ENCODE measurements around the gene CTNNA1. TPM values are rescaled to one million over a fixed set of nuclear protein-coding genes. Genes with fewer than 3 reads are reported as not detected.

Gene CTNNA1
- total RNA-seq, 4 donors from 2014 or later: 92.6 to 164 (median 114) TPM

- Histone ChIP-seq H3K9me3 (no peaks in the 10 kb centered on the region), H3K27ac (peak overlapping the region; percentile 6 to 41 (median 32)), H3K36me3 (no peaks in the 10 kb centered on the region), H3K4me1 (peaks cover 55 to 65% of the 10 kb centered on the region in 2 donors), H3K27me3 (no peaks in the 10 kb centered on the region), H3K4me3 (no peak overlapping the region)
- intact Hi-C loops (cut with DNase I; ENCODE audit: low total_unique reads) (no loop called here), in situ Hi-C loops (cut with MboI; ENCODE audit: low sequenced_read_pairs in 4 of 4) (no loop called here)
- TF ChIP-seq POLR2A (IDR thresholded peaks at IDR 0.05) (no peak), CTCF (IDR thresholded peaks at IDR 0.05 in 4 of 5, conservative IDR thresholded peaks at IDR 0.05 in 1 of 5) (no peak)
- DNase-seq (no peak), ATAC-seq (peak; percentile 26 to 60)
These were observed 86.9 kb downstream of the CTNNA1 start for GRCh38 chr5:138840103-138840502.

- Histone ChIP-seq H3K27me3 (no peaks in the 10 kb centered on the region), H3K9me3 (no peaks in the 10 kb centered on the region), H3K27ac (peak overlapping the region in 1 of 4 donors; percentile 41), H3K36me3 (no peaks in the 10 kb centered on the region), H3K4me3 (no peak overlapping the region), H3K4me1 (peaks cover 59 to 67% of the 10 kb centered on the region in 2 donors)
- in situ Hi-C loops (cut with MboI; ENCODE audit: low sequenced_read_pairs in 4 of 4) (no loop called here), intact Hi-C loops (cut with DNase I; ENCODE audit: low total_unique reads) (no loop called here)
- DNase-seq (no peak), ATAC-seq (no peak)
- TF ChIP-seq CTCF (IDR thresholded peaks at IDR 0.05 in 4 of 5, conservative IDR thresholded peaks at IDR 0.05 in 1 of 5): no peak
- no peak for TF ChIP-seq POLR2A (IDR thresholded peaks at IDR 0.05)
These were observed 88.3 kb downstream of the CTNNA1 start for GRCh38 chr5:138841531-138841930.

GRCh38 chr5:138843316-138844124, 90.3 kb downstream of the CTNNA1 start:
- in situ Hi-C loops (cut with MboI; ENCODE audit: low sequenced_read_pairs in 4 of 4): no loop called here
- intact Hi-C loops (cut with DNase I; ENCODE audit: low total_unique reads): no loop called here
- no peak for ATAC-seq
- Histone ChIP-seq H3K4me1 (peaks cover 63 to 67% of the 10 kb centered on the region in 2 donors), H3K27me3 (no peaks in the 10 kb centered on the region), H3K9me3 (no peaks in the 10 kb centered on the region), H3K36me3 (no peaks in the 10 kb centered on the region), H3K27ac (peak overlapping the region in 1 of 4 donors; percentile 41), H3K4me3 (no peak overlapping the region)
- TF ChIP-seq CTCF (IDR thresholded peaks at IDR 0.05 in 4 of 5, conservative IDR thresholded peaks at IDR 0.05 in 1 of 5): no peak
- TF ChIP-seq POLR2A (IDR thresholded peaks at IDR 0.05): no peak
- DNase-seq: no peak

GRCh38 chr5:138844125-138844461, 90.9 kb downstream of the CTNNA1 start:
- TF ChIP-seq POLR2A (IDR thresholded peaks at IDR 0.05) (no peak), CTCF (IDR thresholded peaks at IDR 0.05 in 4 of 5, conservative IDR thresholded peaks at IDR 0.05 in 1 of 5) (no peak)
- in situ Hi-C loops (cut with MboI; ENCODE audit: low sequenced_read_pairs in 4 of 4): no loop called here
- no peak for DNase-seq
- ATAC-seq: no peak
- intact Hi-C loops (cut with DNase I; ENCODE audit: low total_unique reads): no loop called here
- H3K9me3 ChIP-seq: no peaks in the 10 kb centered on the region
- peak overlapping the region in 1 of 4 donors; percentile 4 for H3K4me3 ChIP-seq
- peaks cover 63 to 68% of the 10 kb centered on the region in 2 donors for H3K4me1 ChIP-seq
- no peaks in the 10 kb centered on the region for H3K27me3 ChIP-seq
- no peaks in the 10 kb centered on the region for H3K36me3 ChIP-seq
- H3K27ac ChIP-seq: peak overlapping the region; percentile 5 to 59 (median 50)
